Glomerular visceral epithelial cell (primary cell): ENCODE results near the gene PARD6A.

Experiments used
- DNase-seq: peaks from one replicate; pipeline ENCODE4 v3.0.0-alpha.2; 2016; ENCODE audit errors: extremely low spot score

The PARD6A gene

DNA sequence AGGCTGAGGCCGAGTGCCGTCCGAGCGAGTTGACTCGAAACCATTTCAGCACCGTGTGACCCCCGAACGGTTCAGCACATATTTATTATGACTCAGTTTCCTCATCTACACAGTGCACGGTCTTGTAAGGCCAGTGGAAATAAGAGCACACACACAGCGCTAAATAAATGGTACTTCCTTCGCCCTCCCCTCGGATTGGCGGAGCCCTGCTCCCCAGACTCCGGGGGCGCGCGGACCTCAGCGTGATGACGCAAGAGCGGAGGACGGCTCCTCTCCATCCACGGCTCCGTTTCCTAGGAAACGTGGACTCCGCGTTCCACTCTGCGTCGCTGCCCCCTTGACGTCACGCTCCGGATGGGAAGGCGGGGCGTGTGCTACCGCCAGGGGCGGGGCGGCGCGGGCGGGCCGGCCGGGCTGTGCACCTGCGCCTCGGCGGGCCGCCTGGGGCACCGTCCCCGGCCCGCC, at the start of gene PARD6A:
PARD6A (plus strand) TSS at position 397 of the 465 bp plus-strand sequence. CDS start 79 bp downstream, outside the sequence.
- peak; percentile 92 for DNase-seq

- no peak for DNase-seq
Measured at GRCh38 chr16:67613808-67614207, 47.0 kb upstream of the PARD6A start.

DNA sequence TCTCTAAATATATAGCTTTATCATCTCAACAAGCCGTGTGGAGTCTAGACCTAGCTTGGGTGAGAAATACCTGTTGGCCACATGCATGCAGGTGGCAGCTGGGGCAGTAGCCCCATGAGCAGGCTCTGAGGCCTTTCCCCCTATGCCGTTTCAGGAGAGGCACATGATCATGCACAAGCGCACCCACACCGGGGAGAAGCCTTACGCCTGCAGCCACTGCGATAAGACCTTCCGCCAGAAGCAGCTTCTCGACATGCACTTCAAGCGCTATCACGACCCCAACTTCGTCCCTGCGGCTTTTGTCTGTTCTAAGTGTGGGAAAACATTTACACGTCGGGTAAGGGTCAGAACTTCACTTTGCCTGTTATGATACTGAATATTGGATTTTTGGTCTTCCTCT, 32.5 kb upstream of the PARD6A start:
- no peak for DNase-seq

DNA sequence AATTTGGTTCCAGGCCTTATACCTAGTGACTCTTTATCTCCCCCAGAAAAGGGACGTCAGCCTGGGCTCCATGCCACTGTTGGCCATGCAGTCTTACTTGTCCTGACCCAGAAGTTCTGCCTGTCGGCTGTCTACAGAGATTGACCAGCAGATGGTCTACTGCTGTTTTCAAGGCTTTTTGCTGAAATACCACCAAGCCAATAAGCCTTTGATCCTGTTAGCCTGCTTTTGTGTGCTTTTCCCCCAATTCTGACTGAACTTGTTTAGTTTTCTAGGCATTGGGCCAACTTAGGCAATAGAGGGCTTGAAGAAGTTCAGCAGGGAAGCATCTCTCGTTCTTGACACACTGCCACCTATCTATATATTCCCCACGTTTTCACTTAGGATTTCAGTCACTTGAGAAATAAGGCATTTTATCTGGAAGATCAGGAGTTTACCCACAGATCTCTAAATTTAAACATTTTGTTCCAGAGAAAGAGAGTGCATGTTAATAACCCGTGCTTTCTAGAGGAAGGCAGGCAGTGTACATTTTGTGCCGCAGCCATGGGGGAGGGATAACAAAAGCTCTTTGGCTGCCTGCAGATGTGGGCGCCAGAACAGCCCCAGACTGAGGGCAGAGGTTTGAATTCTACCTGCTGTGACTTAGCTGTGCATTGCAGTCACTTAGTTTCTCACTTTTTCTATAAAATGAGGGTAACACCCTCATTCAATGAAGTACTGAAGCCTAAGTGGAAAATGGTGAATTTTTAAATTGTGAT, 28.2 kb upstream of the PARD6A start:
- DNase-seq: no peak

DNA sequence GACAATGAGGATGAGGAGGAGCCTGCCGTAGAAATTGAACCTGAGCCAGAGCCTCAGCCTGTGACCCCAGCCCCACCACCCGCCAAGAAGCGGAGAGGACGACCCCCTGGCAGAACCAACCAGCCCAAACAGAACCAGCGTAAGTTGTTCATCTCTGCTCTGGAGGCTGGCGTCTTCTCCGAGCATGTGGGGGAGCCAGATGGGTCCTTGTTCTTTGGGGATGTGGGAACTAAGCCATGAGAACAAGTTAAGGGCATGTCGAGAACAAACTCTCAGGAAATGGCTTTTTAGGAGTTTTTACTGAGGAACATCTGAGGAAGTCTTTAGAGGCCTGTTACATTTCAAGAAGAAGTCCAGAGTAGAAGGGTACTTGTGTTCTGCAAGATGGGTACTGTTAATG, 24.0 kb upstream of the PARD6A start:
- DNase-seq: no peak

DNA sequence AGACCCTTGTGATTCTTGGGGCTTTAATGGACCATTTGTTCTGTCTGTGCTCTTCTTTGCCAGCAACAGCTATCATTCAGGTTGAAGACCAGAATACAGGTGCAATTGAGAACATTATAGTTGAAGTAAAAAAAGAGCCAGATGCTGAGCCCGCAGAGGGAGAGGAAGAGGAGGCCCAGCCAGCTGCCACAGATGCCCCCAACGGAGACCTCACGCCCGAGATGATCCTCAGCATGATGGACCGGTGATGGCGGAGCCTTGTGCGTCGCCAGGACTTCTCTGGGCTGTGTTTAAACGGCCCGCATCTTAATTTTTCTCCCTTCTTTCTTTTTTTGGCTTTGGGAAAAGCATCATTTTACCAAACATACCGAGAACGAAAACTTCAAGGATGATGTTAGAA, 23.1 kb upstream of the PARD6A start:
- no peak for DNase-seq

- DNase-seq: no peak
Measured at GRCh38 chr16:67641779-67642708, 18.7 kb upstream of the PARD6A start.

GRCh38 chr16:67644038-67644437, 16.7 kb upstream of the PARD6A start:
- DNase-seq: no peak

- no peak for DNase-seq
Measured at GRCh38 chr16:67645397-67646121, 15.2 kb upstream of the PARD6A start.

GRCh38 chr16:67647111-67647651, 13.6 kb upstream of the PARD6A start:
- DNase-seq: no peak

GRCh38 chr16:67647681-67648080, 13.1 kb upstream of the PARD6A start:
- no peak for DNase-seq

DNA sequence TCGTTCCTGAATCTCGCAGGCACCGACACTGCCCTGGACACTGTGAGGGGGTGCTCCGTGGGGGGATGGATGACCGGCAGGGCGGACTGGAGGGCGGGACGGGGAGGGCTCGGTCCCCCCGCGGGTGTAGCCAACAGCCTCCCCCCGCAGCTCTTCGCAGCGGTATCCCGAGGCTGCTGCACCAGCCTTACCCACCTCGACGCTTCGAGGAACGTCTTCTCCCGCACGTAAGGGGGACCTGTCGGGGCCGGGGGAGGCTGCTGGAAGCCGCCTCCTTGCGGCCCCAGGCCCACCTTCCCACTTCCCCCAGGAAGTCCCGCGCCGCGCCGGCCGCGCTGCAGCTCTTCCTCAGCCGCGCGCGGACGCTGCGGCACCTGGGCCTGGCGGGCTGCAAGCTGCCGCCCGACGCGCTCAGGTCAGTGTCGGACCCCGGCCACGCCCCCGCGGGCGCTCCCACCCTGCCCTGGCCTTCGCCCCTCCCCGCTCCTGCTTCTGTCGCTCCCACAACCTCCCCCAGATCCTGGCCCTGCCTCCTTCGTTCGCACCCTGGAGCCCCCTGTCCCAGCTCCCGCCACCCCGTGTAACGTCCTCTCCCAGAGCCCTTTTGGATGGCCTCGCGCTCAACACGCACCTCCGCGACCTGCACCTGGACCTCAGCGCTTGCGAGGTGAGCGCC, 12.5 kb upstream of the PARD6A start:
- no peak for DNase-seq

- no peak for DNase-seq
Measured at GRCh38 chr16:67648764-67649407, 11.9 kb upstream of the PARD6A start.

GRCh38 chr16:67649494-67649931, 11.2 kb upstream of the PARD6A start:
- DNase-seq: no peak

DNA sequence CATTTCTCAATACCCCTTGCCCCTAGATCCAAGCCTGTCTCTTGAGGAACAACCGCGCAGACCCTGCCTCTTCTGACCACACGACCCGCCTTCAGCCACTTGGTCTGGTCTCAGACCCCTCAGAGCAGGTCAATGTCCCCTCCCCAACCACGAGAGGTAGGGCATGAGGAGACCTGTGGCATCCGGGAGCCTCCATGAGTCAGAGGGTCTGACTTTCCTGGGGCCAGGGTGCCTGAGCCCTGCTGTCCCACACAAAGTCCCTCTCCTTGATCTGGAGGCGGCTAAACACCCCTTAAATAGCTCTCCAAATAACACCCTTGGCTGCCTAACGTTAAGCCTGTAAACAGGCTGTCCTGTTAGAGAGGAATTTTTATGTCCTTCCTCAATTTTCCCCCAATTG, 10.7 kb upstream of the PARD6A start:
- DNase-seq: no peak

DNA sequence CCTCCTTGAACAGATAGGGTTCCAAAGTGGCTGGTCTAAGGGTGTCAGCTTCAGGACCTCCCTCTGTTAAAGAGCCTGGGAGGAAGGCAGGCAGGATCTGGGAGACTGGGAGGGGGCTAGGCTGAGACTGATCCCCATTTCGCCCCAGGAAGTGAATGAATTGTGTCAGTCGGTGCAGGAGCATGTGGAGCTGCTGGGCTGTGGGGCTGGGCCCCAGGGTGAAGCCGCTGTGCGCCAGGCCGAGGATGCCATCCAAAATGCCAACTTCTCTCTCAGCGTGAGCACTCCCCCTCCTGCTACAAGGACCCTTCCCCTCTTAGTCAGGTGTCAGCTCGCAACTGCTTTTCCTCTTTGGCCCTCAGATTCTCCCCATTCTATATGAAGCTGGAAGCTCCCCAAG, 9.7 kb upstream of the PARD6A start:
- DNase-seq: no peak

DNA sequence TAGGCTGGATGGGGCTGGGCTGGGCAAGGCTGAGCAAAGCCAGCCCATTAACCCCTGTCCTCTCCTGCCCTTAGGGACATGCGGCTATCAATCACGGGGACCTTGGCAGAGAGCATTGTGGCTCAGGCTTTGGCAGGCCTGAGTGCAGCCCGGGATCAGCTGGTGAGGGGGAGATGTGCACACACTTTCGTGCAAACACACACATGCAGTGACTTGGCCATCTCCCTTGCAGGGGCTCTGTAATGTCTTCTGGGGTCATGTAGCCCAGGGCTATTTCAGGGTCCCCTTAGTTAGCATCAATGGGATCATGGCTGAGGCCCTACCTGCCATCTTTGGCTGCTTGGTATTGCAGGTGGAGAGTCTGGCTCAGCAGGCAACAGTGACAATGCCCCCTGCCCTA, 8.9 kb upstream of the PARD6A start:
- DNase-seq: no peak

DNA sequence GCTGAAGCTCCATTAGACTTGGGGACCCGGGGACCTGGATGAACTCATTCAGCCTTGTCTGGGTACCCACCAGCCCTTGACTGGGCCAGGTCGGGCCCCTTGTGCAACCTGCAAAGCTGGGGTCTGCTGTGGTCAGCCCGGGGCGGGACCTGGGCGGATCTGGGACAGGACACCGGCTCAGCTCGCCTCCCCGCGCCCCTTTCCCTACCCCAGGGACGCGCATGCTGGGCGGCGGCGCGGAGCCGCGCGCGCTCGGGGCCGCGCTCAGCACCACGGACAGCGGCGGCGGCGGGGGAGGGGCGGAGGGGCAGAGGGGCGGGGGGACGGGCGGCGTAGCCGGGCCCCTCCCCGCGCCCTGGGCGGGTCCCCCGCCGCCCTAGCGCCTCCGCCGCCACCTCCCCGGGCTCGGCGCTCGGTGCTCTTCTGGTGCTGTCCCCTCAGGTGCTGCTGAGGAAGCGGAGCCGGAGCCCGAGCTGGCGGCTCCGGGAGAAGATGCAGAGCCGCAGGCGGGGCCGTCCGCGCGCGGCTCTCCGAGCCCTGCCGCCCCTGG, 8.1 kb upstream of the PARD6A start:
- DNase-seq: peak; percentile 48

- no peak for DNase-seq
Measured at GRCh38 chr16:67653128-67653788, 7.5 kb upstream of the PARD6A start.
